DOHH2 (cell line): Measurements from ENCODE around the gene PTGIS.

ENCODE experiments used
- H3F3A ChIP-seq: fragments of 200-600 bp; sonication (generic), shearing (Covaris generic); 2 replicates; pipeline ENCODE4 v1.6.0; 2016; ENCODE audit warnings: antibody characterized with exemption, mild to moderate bottlenecking; ENCODE audit not compliant: control insufficient read depth, insufficient read depth
- H3K27ac ChIP-seq: fragments of 200-600 bp; sonication (generic); 2 replicates; pipeline ENCODE4 v1.5.1; 2014; ENCODE audit warnings: low read depth, mild to moderate bottlenecking, low read length, moderate library complexity
- H3K27me3 ChIP-seq: fragments of 200-600 bp; sonication (generic); 2 replicates; pipeline ENCODE4 v1.6.1; 2014; ENCODE audit warnings: mild to moderate bottlenecking, low read length, mixed read lengths; ENCODE audit not compliant: control insufficient read depth
- H3K36me3 ChIP-seq: fragments of 200-600 bp; sonication (generic); 2 replicates; pipeline ENCODE4 v1.6.1; 2014; ENCODE audit warnings: mild to moderate bottlenecking, low read length, moderate library complexity, mixed read lengths; ENCODE audit not compliant: control insufficient read depth
- H3K4me1 ChIP-seq: fragments of 200-600 bp; sonication (generic); 2 replicates; pipeline ENCODE4 v1.6.1; 2014; ENCODE audit warnings: mild to moderate bottlenecking, low read length, mixed read lengths; ENCODE audit not compliant: control insufficient read depth
- H3K4me2 ChIP-seq: fragments of 200-600 bp; sonication (generic); 2 replicates; pipeline ENCODE4 v1.6.0; 2014; ENCODE audit warnings: mild to moderate bottlenecking, low read length, moderate library complexity
- H3K4me3 ChIP-seq: fragments of 200-600 bp; sonication (generic); 2 replicates; pipeline ENCODE4 v1.5.1; 2014; ENCODE audit warnings: mild to moderate bottlenecking, low read length, mixed read lengths
- H3K79me2 ChIP-seq: fragments of 200-600 bp; sonication (generic); 2 replicates; pipeline ENCODE4 v1.6.1; 2014; ENCODE audit warnings: mild to moderate bottlenecking, low read length, mixed read lengths; ENCODE audit not compliant: control insufficient read depth
- H3K9me2 ChIP-seq: fragments of 200-600 bp; sonication (generic); replicated peaks from 2 replicates; pipeline ENCODE4 v1.6.1; 2014; ENCODE audit warnings: mild to moderate bottlenecking, low read length, mixed read lengths; ENCODE audit not compliant: control insufficient read depth
- H3K9me3 ChIP-seq: fragments of 200-600 bp; sonication (generic); 2 replicates; pipeline ENCODE4 v1.6.1; 2014; ENCODE audit warnings: antibody characterized with exemption, low read length, mixed read lengths; ENCODE audit not compliant: control insufficient read depth, insufficient read depth
- H4K20me1 ChIP-seq: fragments of 200-600 bp; sonication (generic); 2 replicates; pipeline ENCODE4 v1.6.0; 2014; ENCODE audit warnings: low read depth, mild to moderate bottlenecking, antibody characterized with exemption, low read length, moderate library complexity; ENCODE audit not compliant: control insufficient read depth, insufficient read depth
- EZH2phosphoT487 ChIP-seq: fragments of 200-600 bp; sonication (generic); IDR thresholded peaks from 2 replicates; pipeline ENCODE4 v1.6.1; 2017; ENCODE audit warnings: borderline replicate concordance, mild to moderate bottlenecking, antibody characterized with exemption, low read length, moderate library complexity, mixed read lengths
- TF ChIP-seq, protein P1 (sequence below): fragments of 200-600 bp; sonication (generic); IDR thresholded peaks from one replicate; pipeline ENCODE4 v1.5.1; 2014; ENCODE audit warnings: antibody characterized with exemption, mild to moderate bottlenecking, low read depth, low read length; ENCODE audit not compliant: poor library complexity, severe bottlenecking

PTGIS gene

DNA sequence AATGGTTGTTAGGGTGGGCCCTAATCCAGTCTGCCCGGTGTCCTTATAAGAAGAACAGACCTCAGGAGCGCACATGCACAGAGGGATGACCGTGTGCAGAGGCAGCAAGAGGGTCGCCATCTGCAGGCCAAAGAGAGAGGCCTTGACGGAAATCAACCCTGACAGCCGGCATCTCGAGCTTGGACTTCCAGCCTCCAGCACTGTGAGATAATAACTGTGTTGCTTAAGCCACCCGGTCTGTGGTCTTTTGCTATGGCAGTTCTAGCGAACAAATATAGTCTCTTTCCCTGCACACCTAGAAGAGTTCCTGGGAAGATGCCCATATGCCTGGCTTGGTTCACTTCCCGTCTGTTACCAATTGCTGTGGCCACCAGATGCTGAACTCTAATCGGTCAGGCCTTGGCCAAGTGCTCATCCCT is 35.3 kb upstream of the PTGIS start:
- peaks cover 31% of the 10 kb centered on the region for H3K4me1 ChIP-seq
- no peak overlapping the region for H3K4me2 ChIP-seq
- no peak overlapping the region for H3K27ac ChIP-seq
- H3F3A ChIP-seq: no peaks in the 10 kb centered on the region
- no peak overlapping the region for H3K4me3 ChIP-seq
- H3K9me2 ChIP-seq: no peaks in the 10 kb centered on the region
- no peaks in the 10 kb centered on the region for H3K9me3 ChIP-seq
- H4K20me1 ChIP-seq: no peaks in the 10 kb centered on the region
- peaks cover 2% of the 10 kb centered on the region for H3K27me3 ChIP-seq
- H3K79me2 ChIP-seq: no peaks in the 10 kb centered on the region
- TF ChIP-seq, protein P1, sequence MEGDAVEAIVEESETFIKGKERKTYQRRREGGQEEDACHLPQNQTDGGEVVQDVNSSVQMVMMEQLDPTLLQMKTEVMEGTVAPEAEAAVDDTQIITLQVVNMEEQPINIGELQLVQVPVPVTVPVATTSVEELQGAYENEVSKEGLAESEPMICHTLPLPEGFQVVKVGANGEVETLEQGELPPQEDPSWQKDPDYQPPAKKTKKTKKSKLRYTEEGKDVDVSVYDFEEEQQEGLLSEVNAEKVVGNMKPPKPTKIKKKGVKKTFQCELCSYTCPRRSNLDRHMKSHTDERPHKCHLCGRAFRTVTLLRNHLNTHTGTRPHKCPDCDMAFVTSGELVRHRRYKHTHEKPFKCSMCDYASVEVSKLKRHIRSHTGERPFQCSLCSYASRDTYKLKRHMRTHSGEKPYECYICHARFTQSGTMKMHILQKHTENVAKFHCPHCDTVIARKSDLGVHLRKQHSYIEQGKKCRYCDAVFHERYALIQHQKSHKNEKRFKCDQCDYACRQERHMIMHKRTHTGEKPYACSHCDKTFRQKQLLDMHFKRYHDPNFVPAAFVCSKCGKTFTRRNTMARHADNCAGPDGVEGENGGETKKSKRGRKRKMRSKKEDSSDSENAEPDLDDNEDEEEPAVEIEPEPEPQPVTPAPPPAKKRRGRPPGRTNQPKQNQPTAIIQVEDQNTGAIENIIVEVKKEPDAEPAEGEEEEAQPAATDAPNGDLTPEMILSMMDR: peak; percentile 20
- no peak for TF ChIP-seq EZH2phosphoT487
- H3K36me3 ChIP-seq: no peaks in the 10 kb centered on the region

DNA sequence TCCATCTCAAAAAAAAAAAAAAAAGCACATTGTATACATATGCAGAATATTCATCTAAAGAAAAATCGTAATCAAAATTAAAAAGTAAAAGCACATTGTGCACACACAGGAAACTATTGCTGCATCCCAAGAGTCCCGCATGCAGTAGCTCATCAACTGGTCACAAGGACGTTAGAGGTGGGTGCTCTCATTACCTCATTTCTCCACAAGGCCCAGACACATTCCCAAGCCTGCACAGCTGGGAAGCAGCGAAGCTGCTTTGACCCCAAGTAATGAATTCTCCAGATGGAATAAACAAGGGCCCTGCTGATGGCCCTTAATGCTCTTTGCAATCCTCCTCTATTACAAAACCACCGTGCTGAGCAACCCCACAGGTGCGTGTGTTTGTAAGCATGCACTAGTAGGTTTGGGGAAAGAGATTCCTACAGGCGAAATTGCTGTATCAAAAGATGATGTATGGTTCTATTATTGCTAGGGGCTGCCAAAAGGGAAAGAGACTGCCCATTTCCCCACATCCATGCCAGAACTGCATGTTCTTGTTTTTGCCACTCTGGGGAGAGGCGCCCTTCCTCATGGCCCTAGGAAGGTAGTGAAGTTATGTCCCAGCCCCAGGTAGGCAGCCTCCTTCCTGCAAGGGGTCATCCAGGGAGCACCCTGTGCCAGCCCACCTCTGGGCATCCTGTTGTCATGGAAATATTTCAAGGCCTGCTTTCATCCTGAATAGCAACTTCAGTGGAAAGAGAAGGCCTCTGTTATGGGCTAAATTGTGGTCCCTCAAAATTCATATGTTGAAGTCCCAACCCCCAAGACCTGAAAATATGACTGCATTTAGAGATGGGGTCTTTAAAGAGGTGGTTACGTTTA is 34.6 kb upstream of the PTGIS start:
- TF ChIP-seq, protein P1: no peak
- H3K27me3 ChIP-seq: no peaks in the 10 kb centered on the region
- H3K4me3 ChIP-seq: no peak overlapping the region
- no peaks in the 10 kb centered on the region for H3K9me2 ChIP-seq
- H3K27ac ChIP-seq: no peak overlapping the region
- no peaks in the 10 kb centered on the region for H3K9me3 ChIP-seq
- no peaks in the 10 kb centered on the region for H3K79me2 ChIP-seq
- peaks cover 36% of the 10 kb centered on the region for H3K4me1 ChIP-seq
- no peak overlapping the region for H3K4me2 ChIP-seq
- no peaks in the 10 kb centered on the region for H3K36me3 ChIP-seq
- no peaks in the 10 kb centered on the region for H3F3A ChIP-seq
- no peaks in the 10 kb centered on the region for H4K20me1 ChIP-seq

DNA sequence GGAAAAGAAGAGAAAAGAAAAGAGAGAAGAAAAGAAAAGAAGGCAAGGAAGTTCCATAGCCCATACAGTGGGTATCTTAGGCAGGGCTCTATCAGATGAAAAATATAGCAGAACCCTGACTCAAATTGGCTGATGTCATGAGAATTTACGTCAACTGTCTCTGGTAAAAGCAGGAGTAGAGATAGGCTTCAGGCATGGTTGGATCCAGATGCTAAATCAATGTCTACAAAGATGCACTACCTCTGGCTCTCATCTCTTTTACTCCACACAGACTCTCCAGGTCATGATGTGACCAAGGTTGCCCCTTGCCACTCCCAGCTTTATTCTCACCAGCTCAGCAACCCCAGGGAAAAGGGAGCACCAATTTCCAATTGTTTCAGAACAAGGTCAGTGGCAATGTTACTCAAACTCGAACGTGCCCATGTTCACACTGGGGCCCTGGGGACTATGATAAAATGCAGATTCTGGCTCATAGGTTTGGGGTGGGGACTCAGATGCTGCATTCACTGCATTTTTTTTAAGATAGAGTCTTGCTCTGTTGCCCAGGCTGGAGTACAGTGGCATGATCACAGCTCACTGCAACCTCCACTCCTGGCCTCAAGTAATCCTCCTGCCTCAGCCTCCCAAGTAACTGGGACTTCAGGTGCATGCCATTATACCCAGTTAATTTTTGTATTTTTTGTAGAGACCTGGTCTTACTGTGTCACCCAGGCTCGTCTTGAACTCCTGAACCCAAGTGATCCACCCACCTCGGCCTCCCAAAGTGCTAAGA is 33.4 kb upstream of the PTGIS start:
- Histone ChIP-seq H3F3A (no peaks in the 10 kb centered on the region), H3K4me3 (no peak overlapping the region), H3K27ac (no peak overlapping the region), H3K27me3 (no peaks in the 10 kb centered on the region), H3K9me3 (no peaks in the 10 kb centered on the region), H3K36me3 (no peaks in the 10 kb centered on the region), H3K9me2 (no peaks in the 10 kb centered on the region), H4K20me1 (no peaks in the 10 kb centered on the region), H3K4me1 (peaks cover 44% of the 10 kb centered on the region), H3K4me2 (no peak overlapping the region), H3K79me2 (no peaks in the 10 kb centered on the region)
- TF ChIP-seq, protein P1: no peak
- no peak for TF ChIP-seq EZH2phosphoT487
